GM21737 (cell line): ENCODE results near the gene SLC25A13.
"Not testable (repeated sequence)": the region's sequence is repeated elsewhere in the genome, so short reads cannot be mapped to it uniquely, and the experiment has no call there.

Experiments used
- ATAC-seq: cut with Tn5 transposase; IDR thresholded peaks from one replicate; pipeline ENCODE4 v1.9.1; 2021; ENCODE audit warnings: mild to moderate bottlenecking, moderate library complexity; ENCODE audit not compliant: unreplicated experiment

Gene SLC25A13

DNA sequence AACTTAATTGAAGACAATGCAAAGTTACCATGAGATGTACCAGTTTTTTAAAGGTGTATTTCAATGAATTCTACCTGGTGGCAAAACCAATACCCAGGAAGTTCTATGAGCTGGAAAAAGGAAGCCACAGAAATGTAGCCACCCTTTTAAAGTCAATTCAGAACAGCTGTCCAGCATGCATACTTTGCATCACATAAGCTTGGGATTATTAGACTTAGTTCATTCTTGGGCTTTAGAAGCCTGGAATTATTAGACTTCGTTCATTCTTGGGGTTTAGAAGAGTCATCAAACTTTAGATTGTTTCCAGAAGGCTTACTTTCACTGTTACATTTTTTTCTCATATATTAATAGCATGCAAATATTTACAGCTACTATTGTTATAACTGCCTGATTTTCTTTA, 20.9 kb downstream of the SLC25A13 start:
- ATAC-seq = no peak

DNA sequence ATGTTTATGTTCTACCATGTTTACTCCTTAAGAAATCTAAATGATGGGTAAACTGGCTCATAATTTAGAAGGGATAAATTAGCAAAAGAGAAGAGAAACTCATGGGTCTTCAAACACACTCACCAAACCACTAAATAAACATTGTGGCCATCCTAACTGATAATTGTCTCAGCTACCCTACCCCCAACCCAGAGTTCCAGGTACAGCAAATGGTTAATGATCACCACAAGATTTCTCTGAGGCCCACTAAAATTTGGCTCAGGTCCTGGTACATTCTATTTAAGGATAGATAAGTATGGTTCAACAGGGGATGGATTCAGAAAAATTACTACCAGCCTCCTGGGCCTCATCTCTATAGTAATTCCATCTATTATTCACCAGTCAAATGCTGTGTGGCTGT, 21.4 kb downstream of the SLC25A13 start:
- no peak for ATAC-seq

DNA sequence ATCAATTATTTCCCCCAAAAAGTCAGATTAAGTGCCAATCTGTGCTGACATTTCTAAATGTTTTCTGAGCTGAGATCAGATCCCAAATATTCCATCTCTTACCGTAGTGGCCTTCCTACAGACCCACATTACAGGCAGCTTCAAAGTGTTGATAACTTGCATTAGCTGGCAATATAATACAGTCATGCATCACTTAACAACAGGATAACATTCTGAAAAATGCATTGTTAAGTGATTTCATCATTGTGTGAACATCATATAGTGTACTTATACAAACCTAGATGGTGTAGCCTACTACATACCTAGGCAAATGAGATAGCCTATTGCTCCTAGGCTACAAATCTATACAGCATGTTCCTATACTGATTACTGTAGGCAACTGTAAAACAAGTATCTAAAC, 22.4 kb downstream of the SLC25A13 start:
- ATAC-seq = no peak

DNA sequence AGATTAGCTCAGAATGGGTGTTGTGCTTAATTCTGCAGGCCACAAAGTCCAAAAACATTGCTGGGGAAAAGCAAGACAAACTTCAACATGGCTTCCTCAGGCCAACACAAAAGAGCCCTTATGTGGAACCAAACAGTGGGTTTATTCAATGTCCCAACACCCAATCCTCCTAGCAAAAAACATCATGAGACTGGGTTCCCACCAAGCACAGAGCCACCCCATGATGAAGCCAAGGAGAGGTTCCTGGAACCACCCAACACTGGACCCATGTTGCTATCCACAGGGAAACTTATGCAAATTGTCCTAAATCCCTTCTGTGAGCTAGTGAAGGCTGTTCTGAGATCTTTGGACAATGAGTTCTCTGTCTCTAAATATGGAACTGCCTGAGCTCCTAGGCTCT, 24.0 kb downstream of the SLC25A13 start:
- no peak for ATAC-seq

DNA sequence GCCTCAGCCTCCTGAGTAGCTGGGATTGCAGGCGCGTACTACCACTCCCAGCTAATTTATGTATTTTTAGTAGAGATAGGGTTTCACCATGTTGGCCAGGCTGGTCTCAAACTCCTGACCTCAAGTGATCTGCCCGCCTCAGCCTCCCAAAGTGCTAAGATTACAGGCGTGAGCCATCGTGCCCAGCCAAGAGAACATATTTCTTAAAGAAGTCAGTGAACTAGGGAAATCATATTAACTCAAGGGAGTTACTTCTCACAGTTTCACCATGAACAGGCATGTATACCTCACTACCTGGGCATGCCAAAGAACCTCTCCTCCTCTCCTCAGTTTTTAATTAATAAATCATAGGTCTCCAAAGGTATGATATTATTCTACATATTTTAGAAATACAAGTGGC, 24.5 kb downstream of the SLC25A13 start:
- ATAC-seq = not testable (repeated sequence)

DNA sequence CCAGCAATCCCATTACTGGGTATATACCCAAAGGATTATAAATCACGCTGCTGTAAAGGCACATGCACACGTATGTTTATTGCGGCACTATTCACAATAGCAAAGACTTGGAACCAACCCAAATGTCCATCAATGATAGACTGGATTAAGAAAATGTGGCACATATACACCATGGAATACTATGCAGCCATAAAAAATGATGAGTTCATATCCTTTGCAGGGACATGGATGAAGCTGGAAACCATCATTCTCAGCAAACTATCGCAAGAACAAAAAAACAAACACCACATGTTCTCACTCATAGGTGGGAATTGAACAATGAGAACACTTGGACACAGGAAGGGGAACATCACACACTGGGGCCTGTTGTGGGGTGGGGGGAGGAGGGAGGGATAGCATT, 28.0 kb downstream of the SLC25A13 start:
- ATAC-seq = not testable (repeated sequence)

DNA sequence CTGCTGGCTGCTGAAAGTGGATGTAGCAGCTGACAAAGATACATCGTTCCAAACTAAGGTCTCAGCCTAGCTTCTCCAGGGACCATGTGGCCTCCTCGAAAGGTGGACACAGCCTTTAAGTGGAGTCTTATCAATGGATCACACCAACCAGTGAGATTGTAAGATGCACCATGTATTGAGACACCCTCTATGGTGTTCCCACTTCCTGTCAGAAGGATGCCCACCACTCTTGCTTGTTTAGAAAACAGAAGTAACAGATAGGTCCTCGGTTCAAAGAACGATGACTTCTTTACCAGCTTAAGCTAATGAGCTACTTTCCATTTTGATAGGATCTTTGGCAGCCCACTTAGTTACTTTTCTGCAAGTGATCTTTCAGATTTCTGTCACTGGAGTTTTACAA, 34.3 kb downstream of the SLC25A13 start:
- ATAC-seq = no peak

DNA sequence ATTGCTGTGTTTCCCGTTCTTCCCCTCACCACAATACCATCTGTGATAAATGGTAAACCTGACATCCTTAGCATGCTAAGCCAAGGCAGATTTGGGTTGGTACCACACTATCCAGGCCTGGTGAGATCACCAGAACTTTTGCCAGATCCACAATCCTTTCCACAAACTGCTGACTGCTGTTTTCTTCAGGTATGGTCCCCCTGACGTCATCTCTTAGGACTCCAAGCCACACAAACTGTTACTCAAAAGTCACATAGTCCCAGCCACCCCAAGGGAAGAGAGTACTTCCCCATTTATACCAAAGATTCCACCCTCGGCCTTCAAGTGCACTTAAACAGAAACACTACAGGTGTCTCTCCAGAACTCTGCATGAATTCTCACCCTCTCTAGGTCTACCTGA, 34.8 kb downstream of the SLC25A13 start:
- peak; percentile 45 for ATAC-seq

DNA sequence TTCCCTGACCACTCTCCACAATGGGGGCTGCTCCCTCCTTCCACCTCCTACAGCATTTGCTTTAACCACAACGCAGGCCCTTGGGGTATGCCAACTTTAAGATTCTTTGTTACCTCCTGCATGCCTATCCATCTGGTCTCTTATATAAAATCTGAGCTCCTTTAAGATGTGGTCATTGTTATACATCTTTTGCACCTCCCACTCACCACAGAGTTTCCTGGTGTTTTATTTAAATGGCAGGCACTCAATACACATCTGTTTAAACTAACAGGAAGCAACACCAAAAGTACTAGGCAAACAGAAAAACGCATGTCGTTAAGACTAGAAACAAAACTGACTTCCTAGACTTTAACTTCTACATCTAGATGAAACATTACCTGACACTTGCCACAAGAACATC, 36.3 kb downstream of the SLC25A13 start:
- peak; percentile 80 for ATAC-seq

DNA sequence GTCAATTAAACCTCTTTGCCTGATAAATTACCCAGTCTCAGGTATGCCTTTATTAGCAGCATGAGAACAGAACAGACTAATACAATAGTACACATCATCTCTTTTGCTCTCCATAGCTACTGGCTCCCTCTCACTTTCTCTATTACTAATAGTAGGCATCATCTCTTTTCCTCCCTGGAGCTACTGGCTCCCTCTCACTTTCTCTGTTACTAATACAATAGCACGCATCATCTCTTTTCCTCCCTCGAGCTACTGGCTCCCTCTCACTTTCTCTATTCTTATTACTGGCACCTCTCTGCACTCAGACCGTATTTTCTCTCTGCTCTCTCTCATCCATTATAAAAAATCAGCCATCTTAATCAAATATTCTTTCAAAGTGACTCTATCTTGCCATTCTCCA, 37.1 kb downstream of the SLC25A13 start:
- ATAC-seq = peak; percentile 49

DNA sequence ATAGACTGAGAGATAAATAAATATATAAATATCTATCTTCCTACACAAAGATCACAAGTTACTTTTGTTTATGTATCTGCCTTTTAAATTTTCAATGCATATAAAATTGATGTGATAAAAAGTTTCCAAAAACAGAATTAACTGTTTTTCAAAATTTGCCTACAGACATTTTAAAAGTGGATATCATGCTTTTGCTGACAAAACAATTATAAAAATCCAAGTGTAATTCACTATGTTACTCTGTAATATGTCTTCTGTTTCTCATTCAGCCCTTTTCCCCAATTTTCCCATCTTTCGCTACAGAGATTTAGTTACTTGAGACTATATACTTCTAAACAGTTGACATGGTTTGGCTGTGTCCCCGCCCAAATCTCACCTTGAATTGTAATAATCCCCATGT, 37.7 kb downstream of the SLC25A13 start:
- no peak for ATAC-seq

DNA sequence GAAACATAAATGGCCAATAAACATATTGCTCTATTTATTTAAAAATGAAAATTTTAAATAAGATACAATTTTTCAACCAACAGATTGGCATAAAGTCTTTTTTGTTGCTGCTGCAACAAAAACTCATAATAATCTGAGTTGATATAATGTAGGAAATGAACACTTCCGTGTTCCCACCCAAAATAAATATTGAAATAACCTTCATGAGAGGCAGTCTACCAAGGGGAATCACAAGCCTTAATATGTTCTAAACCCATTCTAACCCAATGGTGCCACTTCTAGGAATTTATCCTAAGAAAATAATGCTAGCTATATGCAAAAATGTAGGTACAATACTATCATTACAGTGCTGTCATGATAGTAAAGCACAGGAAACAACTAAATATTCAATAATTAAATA, 39.1 kb downstream of the SLC25A13 start:
- no peak for ATAC-seq

DNA sequence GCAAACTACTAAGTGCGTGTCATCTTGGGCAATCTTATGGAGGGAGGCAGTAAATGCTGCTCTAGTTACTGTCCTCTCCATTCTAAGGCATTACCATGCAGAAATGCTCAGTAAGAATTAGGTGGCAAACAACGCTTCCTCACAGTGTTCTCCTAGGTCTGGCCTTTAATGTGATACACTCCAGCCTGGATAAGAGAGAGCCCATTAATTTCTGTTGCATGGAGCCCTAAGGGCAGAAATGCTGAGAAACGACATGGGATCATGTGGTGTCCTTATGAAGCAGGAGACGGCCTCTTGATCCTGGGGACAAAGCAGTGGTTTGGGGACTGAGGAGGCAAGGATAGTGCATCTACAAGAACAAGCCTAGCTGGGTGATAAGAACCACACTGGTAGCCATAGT, 44.0 kb downstream of the SLC25A13 start:
- no peak for ATAC-seq

DNA sequence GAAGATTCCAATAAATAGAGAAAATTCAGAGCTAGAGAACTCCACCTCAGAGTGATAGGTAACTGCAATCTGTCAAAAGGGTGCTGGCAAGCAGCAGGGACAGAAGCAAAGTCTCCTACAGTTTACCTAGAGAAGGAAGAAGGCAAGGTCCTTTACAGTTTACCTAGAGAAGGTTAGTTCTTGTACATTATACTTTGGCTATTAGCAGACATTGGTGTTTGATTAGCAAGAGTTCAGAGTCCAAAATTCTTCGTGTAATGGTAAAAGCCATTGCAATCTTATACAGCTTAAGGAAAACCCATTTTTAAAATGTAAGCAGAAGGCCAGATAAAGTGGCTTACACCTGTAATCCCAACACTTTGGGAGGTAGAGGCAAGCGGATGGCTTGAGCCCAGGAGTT, 45.9 kb downstream of the SLC25A13 start:
- no peak for ATAC-seq

DNA sequence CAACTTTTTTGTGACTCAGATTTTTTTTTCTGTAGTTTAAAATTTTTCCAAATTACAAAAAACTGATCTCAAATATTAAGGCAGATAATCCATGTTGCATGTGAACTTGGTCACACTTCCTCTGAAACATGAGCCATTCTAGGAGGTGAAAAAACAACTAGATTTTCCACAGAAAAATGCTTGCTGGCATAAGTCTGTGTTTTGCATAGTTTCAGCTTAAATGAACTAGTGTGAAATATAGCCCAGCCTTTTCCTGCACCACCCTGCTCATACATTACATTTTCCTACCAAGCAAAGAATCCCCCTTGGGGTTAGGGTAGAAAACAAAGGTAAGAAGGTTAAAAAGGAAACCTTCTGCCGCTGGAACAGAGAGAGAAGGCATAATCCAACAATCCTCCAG, 48.2 kb downstream of the SLC25A13 start:
- ATAC-seq = no peak

DNA sequence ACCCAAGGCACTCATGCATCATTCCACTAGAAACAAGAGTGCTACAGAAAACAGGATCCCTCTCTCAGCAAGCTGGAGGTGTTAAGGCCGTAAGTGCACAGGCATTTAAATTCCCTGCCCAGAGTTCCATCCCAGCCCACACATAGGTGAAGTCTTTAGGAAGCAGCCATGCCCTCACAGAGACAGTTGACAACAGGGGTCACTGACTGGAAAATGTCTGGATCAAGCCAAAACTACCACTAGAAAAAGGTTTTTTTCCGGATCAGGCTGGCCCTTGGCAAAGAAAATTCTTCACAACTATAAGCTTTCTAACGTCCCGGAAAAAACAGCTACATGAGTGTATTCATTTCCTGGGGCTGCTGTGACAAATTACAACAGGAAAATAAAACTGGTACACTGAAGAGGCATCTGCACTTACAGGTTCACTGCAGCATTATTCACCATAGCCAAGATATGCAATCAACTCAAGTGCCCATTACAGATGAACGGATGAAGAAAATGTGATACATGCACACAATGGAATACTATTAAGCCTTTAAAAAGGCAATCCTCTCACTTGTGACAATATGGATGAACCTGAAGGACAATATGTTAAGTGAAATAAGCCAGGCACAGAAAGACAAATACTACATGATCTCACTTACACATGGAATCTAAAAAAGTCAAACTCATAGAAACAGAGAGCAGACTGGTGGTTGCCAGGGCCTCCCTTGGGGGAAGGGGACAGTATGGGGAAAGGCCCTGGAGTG, 52.5 kb downstream of the SLC25A13 start:
- ATAC-seq = no peak

DNA sequence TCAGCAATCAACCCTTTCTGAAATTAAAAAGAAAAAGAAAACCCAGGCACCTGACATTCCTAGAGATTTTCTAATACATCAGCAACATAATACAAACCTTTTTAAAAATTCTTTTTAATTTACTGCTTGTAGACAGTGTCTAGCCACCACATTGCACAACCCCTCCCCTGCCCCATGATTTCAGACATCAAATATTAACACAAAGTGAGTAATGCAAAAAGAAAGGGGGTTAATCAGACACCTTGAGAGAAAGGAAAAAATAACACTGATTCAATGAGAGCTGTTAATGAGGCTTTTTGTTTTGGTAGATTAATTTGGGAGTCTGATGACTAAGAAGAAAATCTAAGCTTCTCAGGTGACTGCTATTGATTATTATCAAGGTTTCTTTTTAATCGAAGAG, 55.3 kb downstream of the SLC25A13 start:
- ATAC-seq = no peak

DNA sequence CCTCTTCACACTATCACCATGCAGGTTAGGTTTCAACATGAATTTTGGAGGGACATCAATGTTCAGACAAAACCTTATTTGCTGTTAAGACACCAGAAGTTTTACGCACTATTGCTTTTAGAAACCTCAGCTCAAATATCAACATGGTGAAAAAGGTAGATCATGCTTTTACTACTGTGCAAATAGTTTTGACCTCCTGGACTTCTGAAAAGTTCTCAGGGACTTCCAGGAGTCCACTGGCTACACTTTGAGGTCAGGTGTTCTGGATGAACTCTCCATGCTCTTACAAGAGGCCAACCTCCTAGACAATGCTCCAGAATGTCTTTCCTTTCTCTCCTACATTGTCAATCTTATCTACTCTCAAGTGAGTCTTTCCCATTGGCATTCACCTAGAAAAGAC, 55.9 kb downstream of the SLC25A13 start:
- no peak for ATAC-seq

DNA sequence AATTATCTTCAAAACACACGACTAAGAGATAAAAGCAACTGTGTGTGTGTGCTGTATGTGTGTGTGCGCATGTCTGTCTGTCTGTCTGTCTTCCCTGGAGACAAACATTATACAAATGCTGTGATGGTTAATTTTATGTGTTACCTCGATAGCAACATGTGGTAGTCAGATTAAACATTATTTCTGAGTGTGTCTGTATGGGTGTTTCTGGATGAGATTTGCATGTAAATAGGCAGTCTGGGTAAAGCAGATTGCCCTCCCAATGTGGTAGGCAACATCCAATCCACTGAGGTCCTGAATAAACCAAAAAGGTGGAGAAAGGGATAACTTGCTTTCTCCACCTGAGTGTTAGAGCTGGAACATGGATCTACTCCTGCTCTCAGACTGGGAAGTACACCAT, 67.9 kb downstream of the SLC25A13 start:
- ATAC-seq = no peak

DNA sequence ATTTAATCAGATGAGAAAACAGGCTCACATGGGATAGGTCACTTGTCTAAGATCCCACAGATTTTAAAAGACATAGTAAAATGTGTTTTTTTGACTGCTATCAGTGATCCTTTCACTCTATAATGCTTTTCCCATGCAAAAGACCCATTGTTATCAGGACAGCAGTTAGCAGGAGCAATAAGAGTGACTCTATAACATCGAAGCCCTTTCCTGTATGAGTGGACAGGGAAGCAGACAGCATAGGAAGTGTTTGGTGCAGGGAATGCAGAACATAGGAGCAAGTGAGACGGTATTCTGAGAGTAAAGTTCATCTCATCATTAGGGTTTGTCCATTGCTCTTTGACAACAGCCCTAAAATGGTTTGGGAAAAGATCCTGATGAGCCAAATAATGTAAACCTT, 68.5 kb downstream of the SLC25A13 start:
- no peak for ATAC-seq

DNA sequence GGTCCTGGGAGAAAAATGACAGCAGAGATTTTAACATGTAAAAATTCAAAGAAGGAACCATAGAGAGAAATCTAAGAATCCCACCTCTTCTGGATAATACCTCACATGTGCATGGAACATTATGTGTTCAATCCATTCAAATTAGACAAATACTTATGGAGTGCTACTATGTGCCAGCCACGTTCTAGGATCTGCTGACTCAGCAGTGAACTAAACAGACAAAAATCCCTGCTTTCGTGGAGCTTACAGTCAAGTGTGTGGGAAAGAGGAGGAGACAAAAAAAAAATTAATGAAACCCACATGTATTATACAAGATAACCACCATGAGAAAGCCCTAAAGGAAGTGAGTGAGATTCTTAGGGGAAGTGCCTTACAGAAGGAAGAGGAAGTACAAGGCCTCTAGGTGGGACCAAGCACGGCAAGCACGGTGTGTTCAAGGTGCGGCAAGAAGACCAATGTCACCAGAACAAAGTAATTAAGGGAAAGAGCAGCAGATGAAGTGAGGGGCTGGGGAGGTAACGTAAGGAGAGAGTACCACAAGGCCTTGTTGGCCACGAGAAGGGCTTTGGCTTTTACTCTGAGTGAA, 71.0 kb downstream of the SLC25A13 start:
- no peak for ATAC-seq

DNA sequence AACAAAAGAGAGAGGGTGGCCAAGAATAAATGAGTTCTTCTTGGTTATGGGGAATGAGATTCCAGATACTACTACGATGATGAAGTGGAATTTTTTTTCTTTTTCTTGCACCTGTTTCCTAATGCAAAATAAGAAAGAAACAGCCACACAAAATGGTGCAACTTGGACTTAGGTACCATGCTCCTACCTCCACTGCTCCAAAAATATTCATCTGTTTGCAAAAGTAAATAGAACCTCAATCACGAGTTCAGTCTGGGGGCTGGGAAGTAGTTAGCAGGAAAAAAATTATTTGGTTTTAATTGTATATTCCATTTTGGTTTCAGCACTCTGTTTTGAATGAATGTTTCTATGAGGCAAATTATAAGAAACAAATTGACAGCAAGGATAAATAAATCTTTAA, 73.5 kb downstream of the SLC25A13 start:
- ATAC-seq = no peak

DNA sequence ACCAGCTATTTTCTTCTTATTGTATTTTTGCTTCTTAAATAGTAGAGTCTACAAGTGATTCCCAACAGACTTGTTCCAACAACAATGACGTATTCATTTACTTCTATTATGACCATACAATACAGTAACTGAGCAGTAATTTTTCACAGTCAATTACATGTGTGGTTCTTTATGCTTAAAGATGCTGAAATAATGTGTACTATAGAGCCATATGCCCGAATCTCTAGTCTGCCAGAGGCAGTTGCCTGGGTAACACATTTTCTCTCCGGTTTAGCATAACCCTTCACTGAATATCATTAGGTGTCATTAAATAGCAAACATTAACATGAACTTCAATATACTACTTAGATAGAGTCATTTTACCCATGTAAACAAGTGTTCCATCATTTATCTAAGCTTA, 75.0 kb downstream of the SLC25A13 start:
- no peak for ATAC-seq
